NT2/D1 (cell line): ENCODE measurements around the gene SEZ6.

Experiments
- SUZ12 ChIP-seq: IDR thresholded peaks from 2 replicates; pipeline ENCODE4 v1.6.1; 2011; ENCODE audit not compliant: insufficient read length, insufficient read depth; ENCODE audit errors: extremely low read depth
- YY1 ChIP-seq: IDR thresholded peaks from 2 replicates; pipeline ENCODE4 v1.6.1; 2011; ENCODE audit not compliant: insufficient read length, insufficient read depth
- ZNF274 ChIP-seq: IDR thresholded peaks from 2 replicates; pipeline ENCODE4 v1.6.1; 2011; ENCODE audit warnings: mild to moderate bottlenecking, low read depth, low read length

- TF ChIP-seq YY1 (no peak), SUZ12 (no peak), ZNF274 (no peak)
These were observed 4.8 kb upstream of the SEZ6 start for GRCh38 chr17:29010586-29010985.
